Measurements from ENCODE around the gene LPIN3.

GRCh38 chr20:41373931-41374920 lies 33.6 kb downstream of the LPIN3 start:
- TF ChIP-seq CTCF (IDR thresholded peaks at IDR 0.05) (no peak), EP300 (IDR thresholded peaks at IDR 0.05) (no peak), POLR2A (IDR thresholded peaks at IDR 0.05) (no peak), POLR2AphosphoS5 (IDR thresholded peaks at IDR 0.05) (no peak)

All from upper lobe of left lung (tissue), 4 donors.